ENCODE data around the gene MFAP1. TPM values are rescaled to one million over a fixed set of nuclear protein-coding genes. Genes with fewer than 3 reads are reported as not detected.
A peak's percentile ranks its signal among the peaks of the same experiment; 100 is the strongest.
"Not testable (repeated sequence)": the region's sequence is repeated elsewhere in the genome, so short reads cannot be mapped to it uniquely, and the experiment has no call there.

MFAP1 gene
- total RNA-seq, result 10 to 100 TPM; 34.1 to 34.5 TPM

- Mint-ChIP-seq H3K27ac (peak within 1 kb of the TSS; percentile 86), H3K4me1 (ENCODE audit: low read depth) (peaks cover 80% of the 10 kb centered on the region), H3K4me3 (peak within 1 kb of the TSS; percentile 95 to 98), H3K27me3 (ENCODE audit: low read depth) (no peaks in the 10 kb centered on the region), H3K36me3 (ENCODE audit: insufficient read depth in 2 of 2) (peaks cover 22 to 30% of the 10 kb centered on the region in 2 donors), H3K9me3 (no peaks in the 10 kb centered on the region)
- DNase-seq (peak; percentile 91 to 92), ATAC-seq (replicated peaks in 1 of 2) (peak; percentile 83 to 88)
Measured at GRCh38 chr15:43824302-43825246, at the start of gene MFAP1. Gene MFAP1, minus strand, starts transcription at chr15:43824690. Its CDS starts 121 bp downstream, at chr15:43824569.

- Mint-ChIP-seq H3K4me1 (ENCODE audit: low read depth) (no peaks in the 10 kb centered on the region), H3K27me3 (ENCODE audit: low read depth) (no peaks in the 10 kb centered on the region), H3K9me3 (no peaks in the 10 kb centered on the region), H3K27ac (no peak overlapping the region), H3K36me3 (ENCODE audit: insufficient read depth in 2 of 2) (peaks cover 5 to 35% of the 10 kb centered on the region in 2 donors), H3K4me3 (no peak overlapping the region)
- DNase-seq (no peak), ATAC-seq (replicated peaks in 1 of 2) (no peak)
Measured at GRCh38 chr15:43873651-43874050, 49.2 kb upstream of the MFAP1 start.

GRCh38 chr15:43872416-43873020 is 48.0 kb upstream of the MFAP1 start:
- H3K27me3 Mint-ChIP-seq (ENCODE audit: low read depth), result no peaks in the 10 kb centered on the region
- ATAC-seq (replicated peaks in 1 of 2), result no peak

GRCh38 chr15:43871835-43872234 is 47.3 kb upstream of the MFAP1 start:
- ATAC-seq (replicated peaks in 1 of 2) (no peak), DNase-seq (no peak)
- no peak overlapping the region for H3K4me3 Mint-ChIP-seq
- H3K4me1 Mint-ChIP-seq (ENCODE audit: low read depth), result no peaks in the 10 kb centered on the region
- no peaks in the 10 kb centered on the region for H3K27me3 Mint-ChIP-seq (ENCODE audit: low read depth)
- H3K9me3 Mint-ChIP-seq, result no peaks in the 10 kb centered on the region
- peaks cover 5 to 39% of the 10 kb centered on the region in 2 donors for H3K36me3 Mint-ChIP-seq (ENCODE audit: insufficient read depth in 2 of 2)
- H3K27ac Mint-ChIP-seq, result no peak overlapping the region

More at GRCh38 chr15:43872416-43873020, 48.0 kb upstream of the MFAP1 start:
- H3K36me3 Mint-ChIP-seq (ENCODE audit: insufficient read depth in 2 of 2), result peaks cover 5 to 36% of the 10 kb centered on the region in 2 donors
- no peaks in the 10 kb centered on the region for H3K4me1 Mint-ChIP-seq (ENCODE audit: low read depth)
- H3K9me3 Mint-ChIP-seq, result no peaks in the 10 kb centered on the region
- no peak overlapping the region for H3K27ac Mint-ChIP-seq
- H3K4me3 Mint-ChIP-seq, result no peak overlapping the region
- DNase-seq, result peak in 1 of 2 donors; percentile 18

- DNase-seq (no peak), ATAC-seq (replicated peaks in 1 of 2) (no peak)
- H3K27me3 Mint-ChIP-seq (ENCODE audit: low read depth), result no peaks in the 10 kb centered on the region
- H3K36me3 Mint-ChIP-seq (ENCODE audit: insufficient read depth in 2 of 2), result peaks cover 2 to 48% of the 10 kb centered on the region in 2 donors
- H3K27ac Mint-ChIP-seq, result no peak overlapping the region
- H3K4me1 Mint-ChIP-seq (ENCODE audit: low read depth), result no peaks in the 10 kb centered on the region
- no peak overlapping the region for H3K4me3 Mint-ChIP-seq
- no peaks in the 10 kb centered on the region for H3K9me3 Mint-ChIP-seq
Measured at GRCh38 chr15:43868406-43868805, 43.9 kb upstream of the MFAP1 start.

- DNase-seq (no peak), ATAC-seq (replicated peaks in 1 of 2) (no peak)
- no peaks in the 10 kb centered on the region for H3K4me1 Mint-ChIP-seq (ENCODE audit: low read depth)
- H3K4me3 Mint-ChIP-seq, result no peak overlapping the region
- H3K27ac Mint-ChIP-seq, result no peak overlapping the region
- no peaks in the 10 kb centered on the region for H3K9me3 Mint-ChIP-seq
- peaks cover 2 to 49% of the 10 kb centered on the region in 2 donors for H3K36me3 Mint-ChIP-seq (ENCODE audit: insufficient read depth in 2 of 2)
- no peaks in the 10 kb centered on the region for H3K27me3 Mint-ChIP-seq (ENCODE audit: low read depth)
Measured at GRCh38 chr15:43867096-43867495, 42.6 kb upstream of the MFAP1 start.

- peaks cover 2 to 49% of the 10 kb centered on the region in 2 donors for H3K36me3 Mint-ChIP-seq (ENCODE audit: insufficient read depth in 2 of 2)
Measured at GRCh38 chr15:43866636-43867035, 42.1 kb upstream of the MFAP1 start.

GRCh38 chr15:43859546-43859945 is 35.1 kb upstream of the MFAP1 start:
- no peaks in the 10 kb centered on the region for H3K9me3 Mint-ChIP-seq
- no peaks in the 10 kb centered on the region for H3K27me3 Mint-ChIP-seq (ENCODE audit: low read depth)
- H3K27ac Mint-ChIP-seq, result no peak overlapping the region
- no peak overlapping the region for H3K4me3 Mint-ChIP-seq
- no peak for DNase-seq
- H3K4me1 Mint-ChIP-seq (ENCODE audit: low read depth), result no peaks in the 10 kb centered on the region
- H3K36me3 Mint-ChIP-seq (ENCODE audit: insufficient read depth in 2 of 2), result peaks cover 9 to 51% of the 10 kb centered on the region in 2 donors
- no peak for ATAC-seq (replicated peaks in 1 of 2)

More at GRCh38 chr15:43866636-43867035, 42.1 kb upstream of the MFAP1 start:
- not testable (repeated sequence) for H3K4me3 Mint-ChIP-seq; H3K27ac Mint-ChIP-seq; H3K4me1 Mint-ChIP-seq (ENCODE audit: low read depth); ATAC-seq (replicated peaks in 1 of 2); DNase-seq; H3K9me3 Mint-ChIP-seq; H3K27me3 Mint-ChIP-seq (ENCODE audit: low read depth)

GRCh38 chr15:43854801-43855200 is 30.3 kb upstream of the MFAP1 start:
- DNase-seq (no peak), ATAC-seq (replicated peaks in 1 of 2) (no peak)
- no peaks in the 10 kb centered on the region for H3K9me3 Mint-ChIP-seq
- peaks cover 10 to 43% of the 10 kb centered on the region in 2 donors for H3K36me3 Mint-ChIP-seq (ENCODE audit: insufficient read depth in 2 of 2)
- H3K4me1 Mint-ChIP-seq (ENCODE audit: low read depth), result no peaks in the 10 kb centered on the region
- H3K27me3 Mint-ChIP-seq (ENCODE audit: low read depth), result no peaks in the 10 kb centered on the region
- H3K4me3 Mint-ChIP-seq, result no peak overlapping the region
- no peak overlapping the region for H3K27ac Mint-ChIP-seq

- Mint-ChIP-seq H3K27ac (no peak overlapping the region), H3K4me3 (no peak overlapping the region), H3K36me3 (ENCODE audit: insufficient read depth in 2 of 2) (peaks cover 3 to 36% of the 10 kb centered on the region in 2 donors), H3K9me3 (no peaks in the 10 kb centered on the region), H3K27me3 (ENCODE audit: low read depth) (no peaks in the 10 kb centered on the region), H3K4me1 (ENCODE audit: low read depth) (no peaks in the 10 kb centered on the region)
- DNase-seq (no peak), ATAC-seq (replicated peaks in 1 of 2) (no peak)
Measured at GRCh38 chr15:43852607-43853006, 28.1 kb upstream of the MFAP1 start.

- H3K27ac Mint-ChIP-seq, result no peak overlapping the region
Measured at GRCh38 chr15:43851251-43851650, 26.8 kb upstream of the MFAP1 start.

GRCh38 chr15:43845421-43845820 is 20.9 kb upstream of the MFAP1 start:
- H3K27ac Mint-ChIP-seq, result peak overlapping the region; percentile 33
- no peak for ATAC-seq (replicated peaks in 1 of 2)
- H3K4me3 Mint-ChIP-seq, result no peak overlapping the region
- no peak for DNase-seq
- H3K9me3 Mint-ChIP-seq, result no peaks in the 10 kb centered on the region
- H3K36me3 Mint-ChIP-seq (ENCODE audit: insufficient read depth in 2 of 2), result peaks cover 8 to 39% of the 10 kb centered on the region in 2 donors
- H3K27me3 Mint-ChIP-seq (ENCODE audit: low read depth), result no peaks in the 10 kb centered on the region
- H3K4me1 Mint-ChIP-seq (ENCODE audit: low read depth), result no peaks in the 10 kb centered on the region

More at GRCh38 chr15:43851251-43851650, 26.8 kb upstream of the MFAP1 start:
- ATAC-seq (replicated peaks in 1 of 2), result no peak
- Mint-ChIP-seq H3K4me3 (no peak overlapping the region), H3K27me3 (ENCODE audit: low read depth) (no peaks in the 10 kb centered on the region), H3K4me1 (ENCODE audit: low read depth) (no peaks in the 10 kb centered on the region), H3K36me3 (ENCODE audit: insufficient read depth in 2 of 2) (peaks cover 1 to 33% of the 10 kb centered on the region in 2 donors), H3K9me3 (no peaks in the 10 kb centered on the region)
- no peak for DNase-seq

- not testable (repeated sequence) for ATAC-seq (replicated peaks in 1 of 2); H3K27ac Mint-ChIP-seq; H3K27me3 Mint-ChIP-seq (ENCODE audit: low read depth); H3K9me3 Mint-ChIP-seq; DNase-seq
- peaks cover 18 to 55% of the 10 kb centered on the region in 2 donors for H3K36me3 Mint-ChIP-seq (ENCODE audit: insufficient read depth in 2 of 2)
- H3K4me3 Mint-ChIP-seq, result peak overlapping the region; percentile 18 to 73
- peaks cover 48% of the 10 kb centered on the region for H3K4me1 Mint-ChIP-seq (ENCODE audit: low read depth)
Measured at GRCh38 chr15:43832485-43832884, 8.0 kb upstream of the MFAP1 start.
